Left renal pelvis (tissue), 4 donors: ENCODE measurements around the gene PSMG3. TPM values are rescaled to one million over a fixed set of nuclear protein-coding genes. Genes with fewer than 3 reads are reported as not detected.

ENCODE experiments used
- DNase-seq, 4 donors: peaks; one replicate each; pipeline ENCODE4 v3.0.0-alpha.2; 2013; ENCODE audit warnings: low read depth in 4 of 4, low spot score in 3 of 4
- polyA plus RNA-seq, 4 donors: library from polyadenylated mRNA; unstranded; fragments of 120-200 nt; gene quantifications; one replicate each; pipeline ENCODE4 v1.2.1, GENCODE V29; 2013; ENCODE audit not compliant: insufficient read length in 4 of 4

PSMG3 gene, protein sequence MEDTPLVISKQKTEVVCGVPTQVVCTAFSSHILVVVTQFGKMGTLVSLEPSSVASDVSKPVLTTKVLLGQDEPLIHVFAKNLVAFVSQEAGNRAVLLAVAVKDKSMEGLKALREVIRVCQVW
- 10 to 100 TPM; 25.4 to 35.6 (median 31.2) TPM for polyA plus RNA-seq

DNA sequence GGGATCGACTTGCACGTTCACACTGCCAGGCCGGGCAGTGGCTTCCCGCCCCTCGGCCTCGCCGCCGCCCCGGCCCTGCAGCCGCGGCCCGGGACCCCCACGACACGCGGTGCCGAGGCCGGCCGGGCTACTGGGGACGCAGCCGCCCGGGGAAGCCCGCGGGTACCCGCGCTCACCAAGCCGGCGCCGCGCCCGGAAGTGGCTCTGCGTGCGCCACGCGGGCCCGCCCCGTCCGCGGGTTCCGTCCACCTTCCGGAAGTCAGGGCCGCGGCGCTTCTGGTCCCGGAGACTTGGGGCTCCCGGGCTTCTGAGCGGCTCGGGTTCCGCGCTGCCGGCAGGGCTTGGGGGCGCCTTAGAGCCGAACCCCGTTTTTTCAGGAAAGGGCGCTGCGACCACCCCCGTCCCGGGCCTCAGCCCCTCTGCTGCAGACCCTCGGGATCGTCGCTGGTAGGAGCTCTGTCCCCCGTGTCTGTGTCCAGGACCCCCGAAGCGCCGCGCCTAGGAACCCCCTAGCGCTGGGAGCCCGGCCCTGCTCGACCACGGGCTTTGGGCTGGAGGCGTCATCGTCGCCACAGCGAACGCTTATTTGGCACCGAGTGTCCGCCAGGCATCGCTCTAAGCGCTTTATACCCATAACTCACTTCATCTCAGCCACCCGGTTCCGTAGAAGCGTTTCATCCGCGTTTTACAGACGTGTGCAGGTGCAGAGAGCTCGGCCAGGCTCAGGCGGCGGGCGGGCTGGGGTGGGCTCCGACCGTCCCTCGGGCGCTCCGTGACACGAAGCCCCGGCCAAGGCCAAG, at the start of gene PSMG3:
Gene PSMG3, minus strand, starts transcription at position 200 of the 800 bp plus-strand sequence. CDS start 693 bp downstream, outside the sequence.
- DNase-seq, result peak in 3 of 4 donors; percentile 74 to 78 (median 77)

DNA sequence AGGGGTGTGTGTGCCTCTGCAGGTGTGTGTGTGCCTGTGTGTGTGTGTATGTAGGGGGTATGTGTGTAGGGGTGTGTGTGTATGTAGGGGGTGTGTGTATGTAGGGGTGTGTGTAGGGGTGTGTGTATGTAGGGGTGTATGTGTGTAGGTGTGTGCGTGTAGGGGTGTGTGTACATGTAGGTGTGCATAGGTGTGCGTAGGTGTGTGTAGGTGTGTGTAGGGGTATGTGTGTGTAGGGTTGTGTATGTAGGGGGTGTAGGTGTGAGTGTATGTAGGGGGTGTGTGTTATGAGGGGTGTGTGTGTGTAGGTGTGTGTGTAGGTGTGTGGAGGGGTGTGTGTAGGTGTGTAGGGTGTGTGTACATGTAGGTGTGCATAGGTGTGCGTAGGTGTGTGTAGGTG, 48.6 kb upstream of the PSMG3 start:
- no peak for DNase-seq

DNA sequence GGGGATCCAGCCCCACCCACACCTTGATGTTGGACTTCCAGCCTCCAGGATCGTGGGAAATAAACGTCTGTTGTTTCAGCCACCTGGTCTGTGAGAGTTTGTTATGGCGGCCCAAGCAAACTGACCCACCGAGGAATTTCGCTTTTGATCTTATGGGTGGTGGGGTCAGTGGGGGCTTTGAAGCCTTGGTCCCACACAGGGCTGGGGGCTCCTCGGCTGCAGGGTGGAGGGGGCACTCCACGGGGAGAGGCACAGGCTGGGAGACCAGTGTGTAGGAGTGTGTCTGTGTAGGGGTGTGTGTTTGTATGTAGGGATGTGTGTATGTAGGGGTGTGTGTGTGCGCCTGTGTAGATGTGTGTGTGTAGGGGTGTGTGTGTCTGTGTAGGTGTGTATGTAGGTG, 48.1 kb upstream of the PSMG3 start:
- DNase-seq, result no peak

DNA sequence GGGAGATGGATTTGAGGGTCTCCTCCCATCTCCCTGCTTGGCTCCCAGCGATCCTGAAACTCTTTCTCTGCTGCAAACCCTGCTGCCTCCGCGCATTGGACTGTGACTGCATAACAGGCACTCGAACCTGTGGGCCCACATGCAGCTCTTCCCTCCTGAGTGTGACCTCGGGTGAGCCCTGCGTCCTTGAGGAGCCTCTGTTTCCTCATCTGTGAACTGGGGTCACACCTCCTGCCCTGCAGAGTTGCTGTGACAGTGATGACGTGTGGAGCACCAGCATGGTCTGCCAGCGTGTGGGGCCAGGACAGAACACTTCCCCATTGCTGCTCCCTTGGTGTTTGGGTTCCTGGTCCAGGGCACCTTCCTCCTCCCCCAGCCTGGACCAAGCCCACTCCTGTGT, 46.9 kb upstream of the PSMG3 start:
- DNase-seq, result no peak

DNA sequence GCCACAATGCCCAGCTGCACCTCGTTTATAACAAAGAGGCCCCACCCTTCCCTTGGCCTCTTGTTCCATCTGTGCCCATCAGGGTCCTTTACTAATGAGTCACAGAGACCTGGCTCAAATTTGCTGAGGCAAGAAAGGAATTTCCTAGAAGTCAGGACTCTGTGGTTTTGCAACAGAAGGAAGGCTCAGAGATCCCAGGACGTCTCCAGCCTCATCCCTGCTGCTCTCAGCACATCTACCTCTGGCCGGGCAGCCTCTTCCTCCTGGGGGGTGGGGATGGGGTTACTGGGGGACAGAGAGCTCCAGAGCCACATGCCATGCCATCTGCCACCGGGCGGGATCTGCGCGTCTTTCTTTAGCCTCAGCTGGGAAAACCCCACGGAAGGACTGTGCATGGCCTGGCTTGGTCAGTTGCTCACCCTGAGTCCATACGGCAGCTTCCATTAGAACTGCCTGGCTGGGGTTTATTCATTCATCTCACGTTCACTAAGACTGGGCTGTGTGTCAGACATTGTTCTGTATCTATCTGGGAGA, 41.9 kb upstream of the PSMG3 start:
- DNase-seq, result no peak

DNA sequence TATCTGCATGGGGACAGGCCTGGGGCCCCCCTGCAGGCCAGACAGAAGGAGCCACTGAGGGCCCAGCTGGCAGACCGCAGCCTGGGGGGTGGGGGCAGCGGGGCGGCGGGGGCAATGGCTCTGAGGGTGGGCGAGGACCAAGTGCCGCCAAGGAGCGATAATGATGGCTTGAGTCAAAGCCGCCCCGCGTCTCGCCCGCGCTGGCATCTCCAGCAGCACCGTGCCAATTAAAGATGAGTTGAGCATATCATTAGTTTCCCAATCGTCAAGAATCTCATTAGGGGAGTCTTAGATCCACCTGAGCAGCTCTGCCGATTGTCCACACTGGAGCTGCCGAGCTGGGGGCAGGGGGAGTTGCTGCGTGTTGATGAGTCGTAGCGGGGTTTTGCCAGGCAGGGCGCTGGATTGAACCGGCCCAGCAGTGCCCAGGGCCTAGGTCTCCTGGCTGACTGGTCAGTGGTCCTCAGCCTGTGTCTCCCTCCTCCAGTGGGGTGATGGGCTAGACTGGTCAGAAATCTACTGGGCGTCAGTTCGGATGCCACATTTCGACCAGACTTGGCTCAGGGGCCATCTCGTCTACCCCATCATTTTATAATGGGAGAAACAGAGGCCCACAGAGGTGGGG, 41.0 kb upstream of the PSMG3 start:
- no peak for DNase-seq

DNA sequence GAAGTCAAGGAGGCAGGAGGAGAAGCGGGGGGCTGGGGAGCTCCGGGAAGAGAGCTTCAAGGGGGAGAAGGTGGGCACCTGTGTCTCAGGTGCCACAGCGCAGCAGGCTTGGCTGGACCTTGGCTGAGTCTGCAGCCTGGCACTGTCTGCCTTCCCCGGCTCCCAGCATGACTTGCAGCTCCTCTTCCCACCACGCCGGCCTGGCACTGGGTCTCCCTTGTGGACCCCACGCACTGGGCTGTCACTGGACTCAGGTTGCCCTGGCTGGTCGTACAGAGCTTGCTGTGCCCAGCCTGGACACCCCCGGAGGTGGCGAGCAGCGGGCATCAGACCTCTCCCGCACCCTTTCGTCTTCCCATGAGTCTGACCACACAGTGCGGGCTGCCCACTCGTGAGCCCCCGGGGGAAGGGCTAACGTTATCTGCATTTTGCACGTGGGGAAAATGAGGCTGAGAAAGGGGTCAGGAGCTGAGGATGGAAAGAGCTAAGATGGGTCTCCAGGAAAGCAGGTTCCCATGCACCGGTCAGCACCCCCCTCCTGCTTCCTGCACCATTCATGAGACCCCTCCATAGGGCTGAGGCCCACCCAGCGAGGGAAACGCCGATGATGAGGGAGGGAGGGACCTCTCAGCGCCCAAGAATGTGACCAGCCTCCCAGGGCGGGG, 40.3 kb upstream of the PSMG3 start:
- no peak for DNase-seq

DNA sequence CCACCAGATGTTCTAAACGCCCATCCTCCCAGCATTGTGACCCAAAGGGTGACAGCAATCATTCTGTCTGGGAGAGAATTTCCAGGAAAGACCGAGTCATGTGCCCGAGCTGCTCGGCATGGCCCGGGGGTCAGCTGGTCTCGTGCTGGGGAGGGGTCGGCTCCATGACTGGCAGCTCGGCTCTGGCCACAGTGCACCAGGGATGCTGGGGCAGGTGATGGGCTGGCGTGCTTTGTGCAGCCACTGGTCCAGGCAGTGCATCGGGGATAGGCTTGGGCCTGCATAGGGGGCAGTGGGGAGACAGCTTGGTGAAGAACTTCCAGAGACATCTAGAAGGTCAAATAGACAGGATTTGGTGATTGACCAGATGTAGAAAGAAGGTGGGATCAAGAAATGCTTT, 39.2 kb upstream of the PSMG3 start:
- DNase-seq, result no peak

DNA sequence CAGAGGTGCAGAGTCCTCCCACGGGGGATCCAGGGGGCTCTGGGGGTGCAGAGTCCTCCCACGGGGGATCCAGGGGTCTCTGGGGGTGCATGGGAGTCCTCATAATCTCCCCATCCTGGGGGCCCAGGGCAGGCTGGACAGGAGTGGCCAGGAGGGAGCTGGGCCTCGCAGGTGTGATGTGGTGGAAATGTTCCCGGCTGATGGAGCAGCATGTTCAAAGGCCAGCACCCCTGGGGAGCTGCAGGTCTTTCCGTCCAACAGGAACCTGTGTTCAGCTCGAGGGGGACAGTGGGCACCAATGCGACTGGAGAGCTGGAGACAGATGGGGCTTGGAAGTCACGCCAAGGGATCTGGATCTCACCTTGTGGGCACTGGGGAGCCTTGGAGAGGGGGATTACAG, 38.5 kb upstream of the PSMG3 start:
- DNase-seq, result no peak

DNA sequence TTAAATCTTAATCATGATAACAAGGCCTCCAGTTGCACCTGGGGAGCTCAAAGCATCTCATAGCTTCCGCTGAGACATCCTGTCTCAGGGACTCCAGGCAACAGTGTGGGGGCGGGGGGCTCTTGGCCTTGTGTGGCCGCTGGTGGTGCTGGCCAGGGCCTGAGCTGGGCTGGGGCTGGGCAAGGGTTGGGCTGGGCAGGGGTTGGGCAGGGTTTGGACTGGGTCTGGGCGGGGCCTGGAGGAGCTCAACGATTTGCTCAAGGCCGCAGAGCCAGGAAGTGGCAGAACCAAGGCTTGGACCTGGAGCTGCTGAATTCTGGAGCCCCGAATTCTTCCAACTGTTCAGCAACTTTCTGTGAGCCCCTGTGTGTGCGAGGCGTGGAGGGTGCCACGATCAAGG, 37.9 kb upstream of the PSMG3 start:
- DNase-seq, result no peak

DNA sequence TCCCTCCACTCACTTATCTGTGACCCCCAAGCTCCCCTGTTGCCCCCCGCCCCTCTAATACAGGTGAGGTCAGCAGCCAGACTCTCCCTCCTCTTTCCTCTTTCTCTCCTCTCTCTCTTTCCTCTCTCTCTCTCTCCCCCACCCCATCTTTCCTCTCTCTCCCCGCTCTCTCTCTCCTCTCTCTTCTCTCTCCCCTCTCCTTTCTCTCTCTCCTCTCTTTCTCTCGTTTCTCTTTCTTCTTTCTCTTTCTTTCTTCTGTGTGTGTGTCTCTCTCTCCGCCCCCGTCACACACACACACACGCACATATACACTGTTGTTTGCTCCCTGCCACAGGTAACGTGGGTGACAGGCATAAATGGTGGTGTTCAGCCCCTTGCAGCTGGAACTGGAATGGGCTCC, 37.2 kb upstream of the PSMG3 start:
- no peak for DNase-seq

DNA sequence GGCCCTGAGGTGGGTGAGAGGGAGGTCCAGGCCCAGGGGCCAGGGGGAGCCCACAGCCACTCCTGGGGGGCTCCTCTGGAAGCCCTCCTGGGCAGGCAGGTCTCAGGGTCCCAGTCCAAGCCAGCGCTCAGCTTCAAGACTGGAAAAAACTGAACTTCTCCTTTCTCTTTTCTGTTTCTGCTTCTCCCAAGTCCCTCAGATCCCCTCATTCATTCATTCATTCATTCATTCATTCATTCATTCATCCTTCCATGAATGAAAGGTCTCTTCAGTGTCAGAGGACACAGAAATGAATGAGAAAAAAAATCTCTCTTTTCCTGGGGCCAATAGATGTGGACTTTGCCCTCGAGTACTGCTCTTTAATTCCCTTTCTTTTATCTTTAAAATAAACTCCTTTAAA, 34.6 kb upstream of the PSMG3 start:
- no peak for DNase-seq

DNA sequence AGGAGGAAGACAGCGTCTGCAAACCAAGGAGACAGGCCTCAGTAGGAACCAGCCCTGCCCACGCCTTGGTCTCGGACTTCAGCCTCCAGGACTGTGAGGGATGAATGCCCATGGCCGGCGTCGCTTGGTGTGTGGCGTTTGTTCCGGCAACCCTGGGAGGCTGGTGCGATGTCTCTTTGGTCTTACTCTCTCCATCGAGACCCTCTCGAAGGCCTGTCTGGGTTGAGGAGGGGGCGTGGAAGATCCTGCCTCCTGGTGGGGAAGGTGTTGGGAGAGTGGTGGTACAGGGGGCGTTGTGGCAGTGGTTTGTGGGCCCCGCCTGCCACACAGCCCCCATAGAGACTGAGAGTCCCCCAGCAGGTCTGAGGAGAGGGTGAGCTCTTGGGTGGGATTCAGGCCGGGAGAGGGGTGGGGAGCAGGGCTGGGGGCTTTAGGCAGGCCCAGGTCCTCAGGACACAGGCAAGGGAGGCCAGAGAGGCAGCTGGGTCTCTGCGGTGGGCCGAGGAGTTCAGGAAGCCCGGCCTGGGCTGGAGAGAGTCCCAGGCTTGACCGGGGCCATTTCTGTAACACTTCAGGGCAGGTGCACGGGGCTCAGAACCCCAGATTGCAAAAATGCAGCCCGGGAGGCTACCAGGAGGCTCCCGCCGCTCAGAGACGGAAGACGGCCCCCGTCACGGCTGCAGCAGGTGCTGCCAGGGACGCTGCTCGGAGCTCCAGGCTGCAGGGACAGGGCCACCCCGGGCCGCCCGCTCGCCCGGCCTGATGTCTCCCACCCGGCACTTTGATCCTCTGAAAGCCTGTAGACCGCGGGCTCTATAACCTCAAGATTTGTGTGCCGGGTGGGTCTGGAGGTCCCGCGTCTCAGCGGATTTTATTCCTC, 33.8 kb upstream of the PSMG3 start:
- no peak for DNase-seq

DNA sequence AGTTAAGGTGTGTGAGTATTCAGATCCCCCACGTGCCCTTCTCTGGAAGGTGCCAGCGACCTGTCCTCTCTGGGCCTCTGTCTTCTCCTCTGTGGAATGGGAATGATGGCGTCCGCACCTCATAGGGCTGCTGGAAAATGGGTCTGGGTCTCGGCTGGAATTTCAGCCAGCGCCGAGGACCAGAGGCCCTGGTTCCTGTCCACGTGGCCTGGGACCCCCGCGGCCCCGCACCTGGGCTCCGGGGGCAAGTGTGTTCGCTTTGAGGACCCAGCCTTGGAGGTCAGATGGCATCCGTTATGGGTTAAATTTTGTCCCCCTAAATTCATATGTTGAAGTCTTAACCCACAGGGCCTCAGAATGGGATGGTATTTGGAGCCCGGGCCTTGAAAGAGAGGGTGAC, 32.6 kb upstream of the PSMG3 start:
- no peak for DNase-seq

DNA sequence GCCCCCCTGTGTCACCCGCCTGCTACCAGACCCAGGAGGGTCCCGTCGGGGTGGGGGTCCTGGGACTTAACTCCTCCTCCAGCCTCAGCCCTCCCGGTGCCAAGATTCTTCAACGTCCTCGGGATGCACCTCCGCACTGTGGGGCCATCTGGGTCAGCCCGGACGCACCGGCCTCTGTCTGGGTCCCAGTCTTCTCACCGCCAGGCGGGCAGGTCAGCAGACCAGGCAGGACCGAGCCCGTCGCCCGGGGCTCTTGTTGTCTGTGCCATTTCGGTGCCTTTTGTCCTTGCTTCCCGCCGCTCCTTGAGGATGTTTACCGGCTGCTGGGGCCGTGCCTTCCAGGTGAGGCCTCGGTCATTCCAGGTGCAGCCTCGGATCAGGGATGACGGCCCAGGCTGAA, 32.1 kb upstream of the PSMG3 start:
- no peak for DNase-seq

DNA sequence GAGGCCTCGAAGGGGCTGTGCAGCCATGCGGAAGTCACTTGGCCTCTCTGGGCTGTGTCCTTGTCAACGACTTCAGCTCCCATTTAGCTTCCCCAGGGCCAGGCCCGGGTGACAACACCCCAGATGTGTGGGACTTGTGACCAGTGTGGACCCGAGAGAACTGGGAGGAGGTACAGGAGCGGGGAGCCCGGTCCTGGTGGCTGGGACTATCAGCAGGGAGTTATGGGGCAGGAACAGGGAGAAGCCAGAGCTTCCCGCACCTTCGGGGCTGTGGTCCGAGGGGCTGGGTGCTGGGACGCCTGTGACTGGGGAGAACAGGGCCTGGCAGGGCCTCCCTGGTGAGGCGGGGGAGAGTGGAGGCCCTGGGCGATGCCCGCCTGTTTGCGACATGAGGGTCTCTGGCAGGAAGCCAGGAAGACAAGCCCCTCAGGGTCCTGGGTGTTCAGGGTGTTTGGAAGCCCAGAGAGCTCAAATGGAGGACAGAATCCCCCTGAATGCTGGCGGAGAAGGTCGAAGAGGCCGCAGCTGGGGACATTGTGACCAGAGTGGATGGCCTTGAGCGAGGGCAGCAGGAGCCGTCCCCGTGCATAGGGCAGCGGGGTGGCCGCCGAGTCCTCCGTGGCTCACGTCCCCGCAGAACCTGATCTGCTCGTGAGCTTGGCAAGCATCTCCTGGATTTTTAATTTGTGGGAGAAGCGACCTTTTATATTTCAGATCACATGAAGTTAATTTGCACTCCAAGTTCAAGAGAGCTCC, 30.0 kb upstream of the PSMG3 start:
- DNase-seq, result no peak

DNA sequence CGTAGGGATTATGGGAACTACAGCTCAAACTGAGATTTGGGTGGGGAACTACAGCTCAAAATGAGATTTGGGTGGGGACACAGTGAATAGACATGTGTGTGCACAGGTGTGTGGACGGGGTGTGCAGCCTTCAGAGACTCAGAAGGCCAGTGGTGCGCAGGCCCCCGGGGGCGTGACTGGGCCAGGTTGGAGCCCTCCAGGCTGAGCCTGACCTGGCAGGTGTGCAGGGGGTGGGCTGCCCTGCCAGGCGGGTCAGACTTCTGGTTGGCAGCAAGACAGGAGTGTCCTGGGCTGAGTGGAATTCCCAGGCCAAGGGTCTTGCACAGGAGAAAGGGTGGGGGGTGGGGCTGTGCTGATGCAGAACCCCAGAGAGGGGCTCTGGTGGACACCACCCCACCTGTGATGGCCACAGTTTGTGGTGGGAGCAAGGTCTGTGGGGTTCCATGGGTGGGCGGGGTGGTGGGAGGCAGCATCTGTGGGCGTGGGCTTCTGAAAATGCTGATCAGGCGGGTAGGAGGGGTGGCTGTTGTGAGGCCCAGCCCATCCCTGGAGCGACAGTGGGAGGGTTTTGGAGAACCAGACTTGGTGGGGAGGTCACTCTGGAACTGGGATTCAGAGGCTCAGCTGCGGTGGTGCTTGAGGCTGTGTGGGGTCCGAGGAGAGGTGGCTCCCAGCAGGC, 29.3 kb upstream of the PSMG3 start:
- no peak for DNase-seq

DNA sequence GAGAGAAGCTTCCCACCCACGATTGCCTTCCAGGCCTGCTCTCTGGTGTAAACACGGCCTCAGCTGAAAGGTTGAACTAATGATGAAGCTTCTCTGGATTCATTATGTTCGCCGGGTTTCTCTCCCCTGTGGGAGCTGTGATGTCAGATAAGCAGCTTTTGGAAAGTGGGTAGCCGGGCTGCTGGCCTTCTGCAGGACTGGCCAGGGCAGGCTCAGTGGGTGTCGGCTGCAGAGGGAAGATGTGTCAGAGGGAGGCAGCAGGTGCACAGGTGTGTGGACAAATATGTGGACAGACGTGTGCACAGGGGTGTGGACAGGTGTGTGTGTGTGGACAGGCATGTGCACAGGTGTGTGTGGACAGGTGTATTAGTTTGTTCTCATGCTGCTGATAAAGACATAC, 28.5 kb upstream of the PSMG3 start:
- no peak for DNase-seq

DNA sequence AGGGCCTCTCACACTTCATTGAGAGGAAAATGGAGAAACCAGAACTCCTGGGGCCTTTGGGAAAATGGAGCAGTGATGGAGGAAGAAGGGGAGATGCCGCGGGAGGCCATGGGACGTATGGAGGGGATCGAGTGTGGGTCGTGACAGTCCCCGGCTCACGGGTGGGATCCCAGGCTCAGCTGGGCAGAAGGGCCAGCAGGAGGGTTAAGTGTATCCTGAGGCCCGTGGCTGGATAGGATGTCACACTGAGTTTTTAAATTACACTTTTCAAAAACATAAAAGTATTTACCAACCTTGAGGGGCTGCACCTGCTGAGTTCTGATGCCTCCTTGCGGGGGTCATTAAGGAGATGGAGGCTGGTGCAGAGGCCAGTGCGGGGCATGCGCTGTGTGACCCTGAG, 28.0 kb upstream of the PSMG3 start:
- DNase-seq, result no peak
